ENCODE data around the gene MYO16.
"Not testable (repeated sequence)": the region's sequence is repeated elsewhere in the genome, so short reads cannot be mapped to it uniquely, and the experiment has no call there.

The MYO16 gene

GRCh38 chr13:108780706-108781105 lies 151.3 kb downstream of the MYO16 start:
- no peaks in the 10 kb centered on the region for H3K4me1 Mint-ChIP-seq (ENCODE audit: low read depth)
- no peaks in the 10 kb centered on the region for H3K36me3 Mint-ChIP-seq (ENCODE audit: low read depth)
- H3K4me3 Mint-ChIP-seq = no peak overlapping the region
- H3K9me3 Mint-ChIP-seq = no peaks in the 10 kb centered on the region
- H3K27ac Mint-ChIP-seq = no peak overlapping the region
- H3K27me3 Mint-ChIP-seq (ENCODE audit: low read depth) = no peaks in the 10 kb centered on the region

- H3K36me3 Mint-ChIP-seq (ENCODE audit: low read depth) = no peaks in the 10 kb centered on the region
- no peak overlapping the region for H3K4me3 Mint-ChIP-seq
- no peak overlapping the region for H3K27ac Mint-ChIP-seq
- H3K27me3 Mint-ChIP-seq (ENCODE audit: low read depth) = no peaks in the 10 kb centered on the region
- no peaks in the 10 kb centered on the region for H3K9me3 Mint-ChIP-seq
- no peaks in the 10 kb centered on the region for H3K4me1 Mint-ChIP-seq (ENCODE audit: low read depth)
These were observed 151.9 kb downstream of the MYO16 start for GRCh38 chr13:108781312-108781711.

- not testable (repeated sequence) for H3K9me3 Mint-ChIP-seq; H3K27ac Mint-ChIP-seq; H3K4me1 Mint-ChIP-seq (ENCODE audit: low read depth); H3K36me3 Mint-ChIP-seq (ENCODE audit: low read depth); H3K4me3 Mint-ChIP-seq; H3K27me3 Mint-ChIP-seq (ENCODE audit: low read depth)
These were observed 153.1 kb downstream of the MYO16 start for GRCh38 chr13:108782480-108782879.

GRCh38 chr13:108785844-108786243 lies 156.4 kb downstream of the MYO16 start:
- Mint-ChIP-seq H3K36me3 (ENCODE audit: low read depth) (no peaks in the 10 kb centered on the region), H3K4me3 (no peak overlapping the region), H3K27me3 (ENCODE audit: low read depth) (no peaks in the 10 kb centered on the region)

GRCh38 chr13:108786456-108787200 lies 157.2 kb downstream of the MYO16 start:
- no peaks in the 10 kb centered on the region for H3K4me1 Mint-ChIP-seq (ENCODE audit: low read depth)
- no peak overlapping the region for H3K27ac Mint-ChIP-seq
- no peaks in the 10 kb centered on the region for H3K27me3 Mint-ChIP-seq (ENCODE audit: low read depth)
- H3K36me3 Mint-ChIP-seq (ENCODE audit: low read depth) = no peaks in the 10 kb centered on the region
- H3K9me3 Mint-ChIP-seq = no peaks in the 10 kb centered on the region
- no peak overlapping the region for H3K4me3 Mint-ChIP-seq

More at GRCh38 chr13:108785844-108786243, 156.4 kb downstream of the MYO16 start:
- Mint-ChIP-seq H3K27ac (no peak overlapping the region), H3K9me3 (no peaks in the 10 kb centered on the region), H3K4me1 (ENCODE audit: low read depth) (no peaks in the 10 kb centered on the region)

- no peaks in the 10 kb centered on the region for H3K27me3 Mint-ChIP-seq (ENCODE audit: low read depth)
- no peaks in the 10 kb centered on the region for H3K36me3 Mint-ChIP-seq (ENCODE audit: low read depth)
- H3K27ac Mint-ChIP-seq = no peak overlapping the region
- H3K4me1 Mint-ChIP-seq (ENCODE audit: low read depth) = no peaks in the 10 kb centered on the region
- H3K9me3 Mint-ChIP-seq = no peaks in the 10 kb centered on the region
- H3K4me3 Mint-ChIP-seq = no peak overlapping the region
These were observed 158.4 kb downstream of the MYO16 start for GRCh38 chr13:108787700-108788414.

- H3K36me3 Mint-ChIP-seq (ENCODE audit: low read depth) = no peaks in the 10 kb centered on the region
- no peak overlapping the region for H3K4me3 Mint-ChIP-seq
- H3K27me3 Mint-ChIP-seq (ENCODE audit: low read depth) = no peaks in the 10 kb centered on the region
- H3K4me1 Mint-ChIP-seq (ENCODE audit: low read depth) = no peaks in the 10 kb centered on the region
- H3K9me3 Mint-ChIP-seq = no peaks in the 10 kb centered on the region
- H3K27ac Mint-ChIP-seq = no peak overlapping the region
These were observed 160.1 kb downstream of the MYO16 start for GRCh38 chr13:108789476-108789875.

GRCh38 chr13:108795841-108796240 lies 166.4 kb downstream of the MYO16 start:
- H3K27me3 Mint-ChIP-seq (ENCODE audit: low read depth) = no peaks in the 10 kb centered on the region
- no peaks in the 10 kb centered on the region for H3K4me1 Mint-ChIP-seq (ENCODE audit: low read depth)
- no peaks in the 10 kb centered on the region for H3K9me3 Mint-ChIP-seq
- no peak overlapping the region for H3K4me3 Mint-ChIP-seq
- no peaks in the 10 kb centered on the region for H3K36me3 Mint-ChIP-seq (ENCODE audit: low read depth)
- H3K27ac Mint-ChIP-seq = no peak overlapping the region

GRCh38 chr13:108797354-108797753 lies 167.9 kb downstream of the MYO16 start:
- Mint-ChIP-seq H3K36me3 (ENCODE audit: low read depth) (no peaks in the 10 kb centered on the region), H3K4me1 (ENCODE audit: low read depth) (no peaks in the 10 kb centered on the region), H3K9me3 (no peaks in the 10 kb centered on the region), H3K27ac (no peak overlapping the region), H3K27me3 (ENCODE audit: low read depth) (no peaks in the 10 kb centered on the region), H3K4me3 (no peak overlapping the region)

GRCh38 chr13:108807841-108808240 lies 178.4 kb downstream of the MYO16 start:
- H3K4me3 Mint-ChIP-seq = no peak overlapping the region
- H3K27ac Mint-ChIP-seq = no peak overlapping the region
- H3K27me3 Mint-ChIP-seq (ENCODE audit: low read depth) = no peaks in the 10 kb centered on the region
- H3K36me3 Mint-ChIP-seq (ENCODE audit: low read depth) = no peaks in the 10 kb centered on the region
- H3K9me3 Mint-ChIP-seq = no peaks in the 10 kb centered on the region
- H3K4me1 Mint-ChIP-seq (ENCODE audit: low read depth) = no peaks in the 10 kb centered on the region

GRCh38 chr13:108812165-108812564 lies 182.8 kb downstream of the MYO16 start:
- H3K4me1 Mint-ChIP-seq (ENCODE audit: low read depth) = no peaks in the 10 kb centered on the region
- H3K27me3 Mint-ChIP-seq (ENCODE audit: low read depth) = no peaks in the 10 kb centered on the region
- H3K27ac Mint-ChIP-seq = no peak overlapping the region
- H3K9me3 Mint-ChIP-seq = no peaks in the 10 kb centered on the region
- no peak overlapping the region for H3K4me3 Mint-ChIP-seq
- no peaks in the 10 kb centered on the region for H3K36me3 Mint-ChIP-seq (ENCODE audit: low read depth)

- no peaks in the 10 kb centered on the region for H3K9me3 Mint-ChIP-seq
These were observed 183.2 kb downstream of the MYO16 start for GRCh38 chr13:108812661-108813060.

GRCh38 chr13:108813587-108814170 lies 184.3 kb downstream of the MYO16 start:
- H3K27ac Mint-ChIP-seq = no peak overlapping the region
- no peak overlapping the region for H3K4me3 Mint-ChIP-seq
- no peaks in the 10 kb centered on the region for H3K4me1 Mint-ChIP-seq (ENCODE audit: low read depth)
- H3K9me3 Mint-ChIP-seq = no peaks in the 10 kb centered on the region
- H3K36me3 Mint-ChIP-seq (ENCODE audit: low read depth) = no peaks in the 10 kb centered on the region
- H3K27me3 Mint-ChIP-seq (ENCODE audit: low read depth) = no peaks in the 10 kb centered on the region

More at GRCh38 chr13:108812661-108813060, 183.2 kb downstream of the MYO16 start:
- H3K4me3 Mint-ChIP-seq = no peak overlapping the region
- no peaks in the 10 kb centered on the region for H3K4me1 Mint-ChIP-seq (ENCODE audit: low read depth)
- H3K36me3 Mint-ChIP-seq (ENCODE audit: low read depth) = no peaks in the 10 kb centered on the region
- H3K27ac Mint-ChIP-seq = no peak overlapping the region
- no peaks in the 10 kb centered on the region for H3K27me3 Mint-ChIP-seq (ENCODE audit: low read depth)

- H3K4me1 Mint-ChIP-seq (ENCODE audit: low read depth) = no peaks in the 10 kb centered on the region
- H3K27ac Mint-ChIP-seq = no peak overlapping the region
- no peaks in the 10 kb centered on the region for H3K36me3 Mint-ChIP-seq (ENCODE audit: low read depth)
- no peak overlapping the region for H3K4me3 Mint-ChIP-seq
- H3K9me3 Mint-ChIP-seq = no peaks in the 10 kb centered on the region
- no peaks in the 10 kb centered on the region for H3K27me3 Mint-ChIP-seq (ENCODE audit: low read depth)
These were observed 187.0 kb downstream of the MYO16 start for GRCh38 chr13:108816375-108816774.

- H3K4me1 Mint-ChIP-seq (ENCODE audit: low read depth) = no peaks in the 10 kb centered on the region
- peaks cover 6% of the 10 kb centered on the region for H3K9me3 Mint-ChIP-seq
- H3K27me3 Mint-ChIP-seq (ENCODE audit: low read depth) = no peaks in the 10 kb centered on the region
- no peaks in the 10 kb centered on the region for H3K36me3 Mint-ChIP-seq (ENCODE audit: low read depth)
- H3K4me3 Mint-ChIP-seq = no peak overlapping the region
- H3K27ac Mint-ChIP-seq = no peak overlapping the region
These were observed 198.2 kb downstream of the MYO16 start for GRCh38 chr13:108827646-108828045.

Data from T-helper 1 cell treated with Interleukin-12 subunit alpha and Interleukin-12 subunit beta and Interleukin-4 antibody, amounts not matched to agents 30 μg/mL and 1 μg/mL, for 36 hours (primary cell).